Stomach (tissue), 4 donors: ENCODE data around the gene NIPAL1.

Experiments used
- CTCF ChIP-seq, 7 experiments: fragments of 450-650 bp in 4 of 7; fragments of 200-600 bp in 3 of 7; sonication (generic) in 3 of 7; IDR thresholded peaks; one replicate each; pipeline ENCODE4 v1.5.1; 2016 to 2019; ENCODE audit warnings: antibody characterized with exemption in 7 of 7, control low read depth in 2 of 7, mild to moderate bottlenecking in 1 of 7
- POLR2A ChIP-seq, 4 donors: fragments of 450-650 bp; IDR thresholded peaks; one replicate each; pipeline ENCODE4 v1.6.1; 2016; ENCODE audit warnings: antibody characterized with exemption in 4 of 4, control low read depth in 2 of 4, mild to moderate bottlenecking in 1 of 4, moderate library complexity in 1 of 4
- POLR2AphosphoS5 ChIP-seq, 3 donors: sonication (generic); formaldehyde crosslinking; IDR thresholded peaks; one replicate each; pipeline ENCODE4 v1.6.1; 2016; ENCODE audit warnings: antibody characterized with exemption in 3 of 3

- TF ChIP-seq CTCF (IDR thresholded peaks at IDR 0.05) (peak in 4 of 7 experiments; percentile 27 to 43 (median 36)), POLR2AphosphoS5 (IDR thresholded peaks at IDR 0.05) (no peak), POLR2A (IDR thresholded peaks at IDR 0.05) (no peak)
Observed at GRCh38 chr4:48033825-48034413, 17.3 kb downstream of the NIPAL1 start.
